HG03558 (cell line): ENCODE data around the gene RPP38.

Experiments used
- ATAC-seq: cut with Tn5 transposase; IDR thresholded peaks from one replicate; pipeline ENCODE4 v1.9.1; 2021; ENCODE audit warnings: moderate number of reproducible peaks; ENCODE audit not compliant: unreplicated experiment; ENCODE audit errors: extremely low read depth

The RPP38 gene, protein sequence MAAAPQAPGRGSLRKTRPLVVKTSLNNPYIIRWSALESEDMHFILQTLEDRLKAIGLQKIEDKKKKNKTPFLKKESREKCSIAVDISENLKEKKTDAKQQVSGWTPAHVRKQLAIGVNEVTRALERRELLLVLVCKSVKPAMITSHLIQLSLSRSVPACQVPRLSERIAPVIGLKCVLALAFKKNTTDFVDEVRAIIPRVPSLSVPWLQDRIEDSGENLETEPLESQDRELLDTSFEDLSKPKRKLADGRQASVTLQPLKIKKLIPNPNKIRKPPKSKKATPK

DNA sequence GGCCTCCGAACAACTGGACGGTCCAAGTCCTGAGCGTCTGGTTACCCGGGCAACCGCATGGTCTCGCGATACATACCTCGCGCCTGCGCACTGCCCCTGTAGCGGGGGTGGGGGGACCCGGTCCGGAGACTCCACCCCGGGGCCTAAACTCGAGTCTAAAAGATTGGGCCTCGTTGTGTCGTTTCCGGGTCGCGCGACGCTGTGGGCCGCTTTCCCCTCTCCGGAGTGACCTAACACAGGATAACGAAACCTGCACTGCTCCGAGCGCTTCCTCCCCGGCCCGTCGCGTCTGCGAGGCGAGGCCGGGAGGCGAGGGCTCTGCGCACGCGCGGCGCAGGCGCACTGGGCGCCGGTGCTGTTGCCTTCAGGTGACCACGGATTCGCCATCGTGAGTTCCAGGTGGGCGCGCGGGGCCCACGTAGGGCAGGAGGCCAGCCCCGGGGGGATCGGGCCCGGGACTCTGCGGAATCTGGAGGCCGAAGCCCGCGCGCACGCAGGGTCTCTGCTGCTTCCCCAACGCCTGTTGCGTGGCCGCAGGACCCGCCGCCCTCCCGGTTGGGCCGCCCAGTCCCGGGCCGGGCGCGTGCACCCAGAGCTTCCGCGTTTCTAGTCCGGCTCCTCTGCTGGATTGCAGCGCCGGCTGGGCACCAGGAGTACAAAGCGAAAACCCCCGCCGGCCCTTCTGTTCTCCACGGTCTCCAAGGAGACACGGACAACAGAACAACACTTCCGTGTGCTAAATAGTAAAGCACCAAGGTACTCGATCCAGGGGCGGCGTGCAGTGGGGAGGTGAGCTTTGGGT is at the start of gene RPP38:
Gene RPP38 (plus strand): TSS at position 345 of the 802 bp plus-strand sequence. CDS start 5,960 bp downstream, outside the sequence.
- peak; percentile 71 for ATAC-seq

- no peak for ATAC-seq
Observed at GRCh38 chr10:15049533-15049932, 47.6 kb upstream of the RPP38 start.

DNA sequence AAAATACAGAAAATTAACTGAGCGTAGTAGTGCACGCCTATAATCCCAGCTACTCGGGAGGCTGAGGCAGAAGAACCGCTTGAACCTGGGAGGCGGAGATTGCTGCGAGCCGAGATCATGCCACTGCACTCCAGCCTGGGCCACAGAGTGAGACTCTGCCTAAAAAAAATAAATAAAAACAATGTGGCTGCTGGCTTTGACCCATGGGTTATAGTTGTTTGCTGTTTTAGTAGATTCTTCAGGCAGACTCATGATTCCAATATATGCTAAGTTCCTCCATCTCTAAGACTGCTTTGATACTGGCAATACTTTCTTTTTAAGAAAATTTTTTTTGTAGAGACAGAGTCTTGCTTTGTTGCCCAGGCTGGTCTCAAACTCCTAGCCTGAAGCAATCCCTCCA is 45.0 kb upstream of the RPP38 start:
- ATAC-seq = no peak

DNA sequence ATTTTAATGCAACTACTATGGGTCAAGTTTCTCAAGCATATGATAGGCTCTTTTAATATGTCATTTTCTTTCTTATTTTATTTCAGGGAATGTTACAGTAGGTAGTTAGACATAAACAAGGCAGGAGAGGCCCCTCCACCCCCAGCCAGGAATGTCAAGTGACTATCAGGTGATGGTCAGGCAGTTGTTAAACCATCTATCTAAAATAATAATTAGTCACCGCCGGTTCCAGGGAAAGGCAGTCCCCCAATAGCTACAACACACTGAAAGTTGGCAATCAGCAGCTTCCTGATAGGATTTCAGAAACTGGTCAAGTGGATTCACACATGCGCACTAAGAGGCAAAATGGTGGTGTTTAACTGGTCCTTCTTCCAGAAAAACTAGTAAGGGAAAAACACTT is 44.1 kb upstream of the RPP38 start:
- no peak for ATAC-seq

DNA sequence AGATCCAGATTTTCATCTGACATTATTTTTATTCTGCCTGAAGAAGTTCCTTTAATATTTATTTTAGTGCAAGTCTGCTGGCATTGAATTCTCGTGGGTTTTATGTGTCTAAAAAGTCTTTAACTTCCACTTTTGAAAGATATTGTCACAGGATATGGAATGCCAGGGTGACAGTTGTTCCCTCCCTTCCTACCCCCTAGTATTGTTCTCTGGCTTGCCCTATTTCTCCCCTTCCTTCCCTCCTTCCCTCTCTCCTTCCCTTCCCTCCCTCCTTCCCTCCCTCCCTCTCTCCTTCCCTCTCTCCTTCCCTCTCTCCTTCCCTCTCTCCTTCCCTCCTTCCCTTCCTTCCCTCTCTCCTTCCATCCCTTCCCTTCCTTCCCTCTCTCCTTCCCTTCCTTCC is 38.5 kb upstream of the RPP38 start:
- no peak for ATAC-seq

GRCh38 chr10:15059914-15060313 is 37.2 kb upstream of the RPP38 start:
- no peak for ATAC-seq

DNA sequence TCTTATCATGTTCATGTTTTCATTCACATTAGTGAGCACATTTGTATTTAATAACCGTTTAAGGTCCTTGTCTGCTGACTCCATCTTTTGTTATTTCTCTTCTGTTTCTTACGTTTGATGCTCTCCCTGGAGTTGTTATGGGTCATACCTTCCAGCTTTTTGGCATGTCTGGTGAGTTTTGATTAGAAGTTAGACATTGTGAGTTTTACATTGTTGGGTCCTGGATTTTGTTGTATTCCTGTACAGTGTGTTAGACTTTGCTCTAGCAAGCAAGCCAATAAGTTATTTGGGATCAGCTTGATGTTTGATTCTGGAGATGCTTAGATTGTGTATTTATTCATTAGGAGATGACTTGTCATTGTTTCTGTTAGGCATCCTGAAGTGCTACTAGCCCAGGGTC is 36.5 kb upstream of the RPP38 start:
- no peak for ATAC-seq

DNA sequence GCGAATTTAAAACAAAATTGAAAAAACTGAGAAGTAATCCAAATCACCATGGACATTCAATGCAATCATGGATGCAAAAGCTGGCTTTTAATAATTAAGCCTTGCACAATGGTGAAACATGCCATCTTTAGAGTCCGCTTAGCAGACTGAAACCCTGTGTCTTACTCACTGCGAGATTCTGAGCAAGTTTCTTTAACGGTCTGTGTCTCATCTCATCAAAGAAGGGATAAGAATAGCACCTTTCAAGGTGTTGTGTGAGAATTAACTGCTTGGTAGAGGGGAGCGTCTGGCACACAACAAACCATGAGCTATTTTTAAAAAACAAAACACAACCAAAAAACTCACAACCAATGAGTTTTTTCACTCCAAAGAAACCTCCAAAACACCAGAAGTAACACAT is 30.0 kb upstream of the RPP38 start:
- ATAC-seq = no peak

- ATAC-seq = no peak
Observed at GRCh38 chr10:15068802-15069201, 28.4 kb upstream of the RPP38 start.

- ATAC-seq = no peak
Observed at GRCh38 chr10:15069230-15069629, 27.9 kb upstream of the RPP38 start.

DNA sequence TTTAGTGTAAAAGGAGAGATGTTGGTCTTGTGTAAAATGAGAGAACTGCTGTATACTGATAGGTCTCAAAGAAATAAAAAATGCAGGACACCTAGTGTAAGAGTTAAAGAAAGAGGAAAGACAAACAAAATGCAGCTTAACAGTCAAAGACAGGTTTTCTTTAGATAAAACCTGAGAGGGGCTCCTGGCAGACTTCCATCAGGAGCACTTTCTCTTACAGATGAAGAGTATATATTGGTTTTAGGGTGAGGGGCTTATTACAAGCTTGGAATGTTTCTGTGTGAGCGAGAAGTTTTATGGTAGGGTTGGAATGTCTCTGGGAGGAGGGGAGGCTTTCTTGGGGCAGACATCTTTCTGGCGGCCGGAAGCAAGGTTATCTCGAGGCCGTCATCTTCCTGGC is 24.8 kb upstream of the RPP38 start:
- no peak for ATAC-seq

GRCh38 chr10:15075421-15075820 is 21.7 kb upstream of the RPP38 start:
- ATAC-seq = no peak

DNA sequence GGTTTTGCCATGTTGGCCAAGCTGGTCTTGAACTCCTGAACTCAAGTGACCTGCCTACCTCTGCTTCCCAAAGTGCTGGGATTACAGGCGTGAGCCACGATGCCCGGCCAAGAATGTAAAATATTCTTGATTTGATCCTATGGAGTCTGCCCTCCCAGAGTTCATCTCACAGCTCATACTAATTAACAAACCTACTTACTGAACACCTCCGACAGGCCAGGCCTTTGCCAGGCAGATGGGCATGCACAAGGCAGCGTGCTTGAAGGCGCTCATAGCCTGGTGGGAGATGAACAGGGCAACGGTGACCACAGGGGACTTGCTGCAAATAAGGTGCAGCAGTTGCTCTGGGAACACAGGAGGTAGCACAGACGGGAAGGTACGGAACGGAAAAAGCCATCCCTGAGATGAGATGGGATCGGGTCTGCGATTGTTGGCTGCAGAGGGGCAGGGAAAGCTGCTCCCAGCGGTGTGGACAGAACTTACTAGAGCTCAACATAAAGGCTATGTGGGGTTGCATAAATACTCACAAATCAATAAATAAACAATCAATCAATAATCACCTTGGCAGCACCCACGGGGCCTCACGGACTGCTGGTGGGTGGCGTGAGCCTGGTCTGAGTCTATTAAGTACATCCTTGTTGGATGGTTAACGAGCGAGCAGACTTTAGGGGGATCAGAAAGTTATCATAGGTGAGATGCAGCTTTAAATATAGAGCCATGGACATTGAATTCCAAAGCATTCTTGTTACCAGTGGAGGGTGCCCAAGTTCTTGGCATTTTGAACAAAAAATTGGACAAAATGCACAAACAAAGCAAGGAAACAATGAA is 13.3 kb upstream of the RPP38 start:
- no peak for ATAC-seq

DNA sequence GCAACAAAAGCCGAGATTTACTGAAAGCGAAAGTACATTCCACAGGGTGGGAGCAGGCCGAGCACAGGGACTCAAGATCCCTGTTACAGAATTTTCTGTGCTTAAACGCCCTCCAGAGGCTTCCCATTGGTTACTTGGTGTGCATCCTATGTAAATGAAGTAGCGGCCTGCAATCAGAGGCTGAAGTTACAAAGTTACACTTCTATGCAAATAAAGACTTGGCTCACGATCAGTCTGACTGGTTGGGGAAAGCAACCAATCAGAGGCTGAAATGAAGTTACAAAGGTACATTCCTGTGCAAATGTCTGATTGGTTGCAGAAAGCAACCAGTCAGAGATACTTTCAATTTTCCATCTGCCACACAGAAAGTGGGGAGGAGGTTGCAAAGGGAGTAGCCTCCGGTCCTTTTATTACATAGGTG is 12.6 kb upstream of the RPP38 start:
- ATAC-seq = no peak

DNA sequence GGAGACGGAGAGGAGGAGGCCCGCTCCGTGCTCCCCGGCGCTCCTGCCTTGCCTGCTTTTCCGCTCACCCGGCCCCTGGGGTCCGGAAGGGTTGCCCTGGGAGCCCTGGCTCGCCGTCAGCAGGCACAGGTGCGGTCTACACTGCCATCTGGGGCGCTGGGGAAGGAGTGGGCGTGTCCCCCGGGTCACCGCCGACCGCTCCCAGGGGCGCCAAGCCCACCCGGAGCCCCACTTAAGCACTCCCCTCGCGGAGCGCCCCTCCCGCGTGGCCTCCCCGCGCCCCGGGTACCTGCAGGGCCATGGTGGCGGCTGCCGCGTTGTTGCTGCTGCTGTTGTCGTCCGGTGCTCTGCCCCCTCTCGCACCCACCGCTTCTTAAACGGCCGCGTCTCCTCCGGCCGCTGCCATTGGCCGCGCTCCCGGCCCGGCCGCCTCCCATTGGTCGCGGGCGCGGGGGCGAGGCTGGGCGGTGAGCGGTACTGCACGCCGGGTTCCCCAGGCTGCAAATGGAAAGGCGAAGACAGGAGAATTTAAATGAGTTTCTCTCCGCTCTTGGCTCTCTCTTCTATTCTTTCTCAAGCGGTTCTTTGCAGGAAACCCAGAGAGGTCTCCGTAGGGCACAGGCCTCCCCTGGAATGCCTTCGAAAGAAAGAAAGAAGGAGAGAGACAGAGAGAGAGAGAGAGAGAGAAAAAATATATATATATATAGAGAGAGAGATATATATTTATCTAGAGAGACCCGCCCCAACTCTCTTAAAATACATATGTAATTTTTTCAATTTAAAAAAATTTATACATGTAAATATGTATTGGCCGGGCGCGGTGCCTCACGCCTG is 8.5 kb upstream of the RPP38 start, which contains the start of gene ACBD7:
Gene ACBD7 (minus strand): TSS at position 349 of the 834 bp plus-strand sequence. CDS start 48 bp downstream, at position 301.
- peak; percentile 84 for ATAC-seq

DNA sequence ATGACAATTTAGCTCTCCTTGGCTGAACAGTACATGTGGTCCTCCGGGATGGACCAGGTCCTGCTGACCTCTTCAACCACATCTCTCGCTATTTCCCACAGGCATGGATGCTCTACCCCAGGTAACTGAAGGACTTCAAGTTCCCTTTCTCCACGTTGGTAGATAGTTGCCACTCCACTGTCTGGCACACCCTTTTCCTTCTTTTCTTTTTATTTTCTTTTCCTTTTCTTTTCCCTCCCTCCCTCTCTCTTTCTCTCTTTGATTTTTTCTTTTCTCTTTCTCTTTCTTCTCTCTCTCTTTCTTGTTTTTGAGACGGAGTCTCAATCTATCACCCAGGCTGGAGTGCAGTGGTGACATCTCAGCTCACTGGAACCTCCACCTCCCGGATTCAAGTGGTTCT is 5.7 kb upstream of the RPP38 start:
- ATAC-seq = no peak

- ATAC-seq = no peak
Observed at GRCh38 chr10:15092855-15093408, 4.2 kb upstream of the RPP38 start.

- ATAC-seq = no peak
Observed at GRCh38 chr10:15096661-15097010, 519 bp upstream of the RPP38 start.

DNA sequence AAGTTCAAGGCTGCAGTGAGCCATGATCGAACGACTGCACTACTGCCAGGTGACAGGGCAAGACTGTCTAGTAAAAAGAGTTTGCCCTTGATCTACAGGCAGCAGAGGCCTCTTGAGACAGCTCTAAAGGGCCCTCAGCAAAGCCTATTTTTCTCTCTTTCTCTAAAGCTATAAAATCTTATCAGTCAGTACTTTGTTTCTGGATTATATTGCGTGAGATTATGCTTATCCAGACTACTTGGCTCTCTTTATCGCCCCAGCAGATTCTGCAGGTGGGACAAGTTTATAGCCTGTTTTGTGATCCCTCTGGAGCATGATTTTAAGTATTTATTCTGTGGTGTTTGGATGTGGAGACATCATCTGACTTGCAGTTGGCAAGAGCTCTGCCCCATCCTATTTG is 2.7 kb downstream of the RPP38 start:
- no peak for ATAC-seq

DNA sequence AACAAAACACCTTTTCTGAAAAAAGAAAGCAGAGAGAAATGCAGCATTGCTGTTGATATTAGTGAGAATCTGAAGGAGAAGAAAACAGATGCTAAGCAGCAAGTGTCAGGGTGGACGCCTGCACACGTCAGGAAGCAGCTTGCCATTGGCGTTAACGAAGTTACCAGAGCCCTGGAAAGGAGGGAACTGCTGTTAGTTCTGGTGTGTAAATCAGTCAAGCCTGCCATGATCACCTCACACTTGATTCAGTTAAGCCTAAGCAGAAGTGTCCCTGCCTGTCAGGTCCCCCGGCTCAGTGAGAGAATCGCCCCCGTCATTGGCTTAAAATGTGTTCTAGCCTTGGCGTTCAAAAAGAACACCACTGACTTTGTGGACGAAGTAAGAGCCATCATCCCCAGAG is 6.4 kb downstream of the RPP38 start:
- no peak for ATAC-seq
